Measurements from ENCODE around the gene CD72. TPM values are rescaled to one million over a fixed set of nuclear protein-coding genes. Genes with fewer than 3 reads are reported as not detected.
A peak's percentile ranks its signal among the peaks of the same experiment; 100 is the strongest.
"Not testable (repeated sequence)": the region's sequence is repeated elsewhere in the genome, so short reads cannot be mapped to it uniquely, and the experiment has no call there.

Gene CD72
- polyA plus RNA-seq, 3 donors = 1.6 to 6.8 (median 1.8) TPM

GRCh38 chr9:35639631-35640030, 21.4 kb upstream of the CD72 start:
- Mint-ChIP-seq H3K4me3 (peak overlapping the region in 1 of 2 donors; percentile 64), H3K36me3 (peaks cover 12% of the 10 kb centered on the region in 2 donors), H3K27ac (peak overlapping the region; percentile 15 to 82 (median 78)), H3K9me3 (peaks cover 0 to 6% (median 3%) of the 10 kb centered on the region in 7 donors), H3K4me1 (peaks cover 94% of the 10 kb centered on the region), H3K27me3 (ENCODE audit: low read depth in 3 of 3) (peaks cover 0 to 3% (median 2%) of the 10 kb centered on the region in 3 donors)
- no CpG with 5 or more reads among the region's 1 CpG for WGBS (ENCODE audit: insufficient coverage)
- peak in 1 of 3 donors; percentile 24 for DNase-seq
- Histone ChIP-seq H3K4me3 (replicated peaks in 1 of 3; ENCODE audit: low read depth in 2 of 3, low read length in 3 of 3) (peak overlapping the region in 1 of 3 experiments; percentile 42), H3K27me3 (ENCODE audit: control insufficient read depth in 2 of 2, insufficient read depth in 2 of 2, low read length in 2 of 2) (no peaks in the 10 kb centered on the region), H3K36me3 (replicated peaks in 1 of 2; ENCODE audit: control insufficient read depth in 1 of 2, insufficient read depth in 2 of 2, low read length in 2 of 2) (no peaks in the 10 kb centered on the region), H3K79me2 (ENCODE audit: insufficient read depth, low read length) (peaks cover 3% of the 10 kb centered on the region), H4K20me1 (ENCODE audit: insufficient read depth, low read length) (no peaks in the 10 kb centered on the region), H3K4me1 (ENCODE audit: control insufficient read depth in 1 of 2, insufficient read depth in 2 of 2, low read length in 2 of 2) (peaks cover 85 to 89% of the 10 kb centered on the region in 2 donors), H3K9me3 (replicated peaks in 1 of 2; ENCODE audit: control insufficient read depth in 1 of 2, insufficient read depth in 1 of 2, low read length in 2 of 2) (no peaks in the 10 kb centered on the region), H2AFZ (ENCODE audit: insufficient read depth, low read depth, low read length, poor library complexity, severe bottlenecking) (no peak overlapping the region), H3K27ac (ENCODE audit: low read depth in 1 of 2, low read length in 2 of 2) (peak overlapping the region in 1 of 2 donors; percentile 76), H3K9ac (ENCODE audit: insufficient read depth, low read length, poor library complexity, severe bottlenecking) (no peak overlapping the region), H3K4me2 (replicated peaks; ENCODE audit: extremely low read depth, low read length, poor library complexity, severe bottlenecking) (peak overlapping the region; percentile 19)
- intact Hi-C loops (cut with micrococcal nuclease) = loop anchor here in 1 of 2 donors (10.0 kb wide), 1 partner anchor 55 kb away; no protein-coding TSS in a partner anchor
- no peak for TF ChIP-seq CTCF (IDR thresholded peaks at IDR 0.05)

- H2AFZ ChIP-seq (ENCODE audit: insufficient read depth, low read depth, low read length, poor library complexity, severe bottlenecking); intact Hi-C loops (cut with micrococcal nuclease); H3K27me3 Mint-ChIP-seq (ENCODE audit: low read depth in 3 of 3); H3K9me3 ChIP-seq (replicated peaks in 1 of 2; ENCODE audit: control insufficient read depth in 1 of 2, insufficient read depth in 1 of 2, low read length in 2 of 2); H3K79me2 ChIP-seq (ENCODE audit: insufficient read depth, low read length); H3K4me3 Mint-ChIP-seq; H3K9me3 Mint-ChIP-seq; H3K36me3 ChIP-seq (replicated peaks in 1 of 2; ENCODE audit: control insufficient read depth in 1 of 2, insufficient read depth in 2 of 2, low read length in 2 of 2); H3K27me3 ChIP-seq (ENCODE audit: control insufficient read depth in 2 of 2, insufficient read depth in 2 of 2, low read length in 2 of 2); DNase-seq; H4K20me1 ChIP-seq (ENCODE audit: insufficient read depth, low read length); H3K9ac ChIP-seq (ENCODE audit: insufficient read depth, low read length, poor library complexity, severe bottlenecking): not testable (repeated sequence)
- Histone ChIP-seq H3K4me2 (replicated peaks; ENCODE audit: extremely low read depth, low read length, poor library complexity, severe bottlenecking) (peak overlapping the region; percentile 19), H3K4me1 (ENCODE audit: control insufficient read depth in 1 of 2, insufficient read depth in 2 of 2, low read length in 2 of 2) (peaks cover 85 to 89% of the 10 kb centered on the region in 2 donors), H3K4me3 (replicated peaks in 1 of 3; ENCODE audit: low read depth in 2 of 3, low read length in 3 of 3) (peak overlapping the region in 1 of 3 experiments; percentile 42), H3K27ac (ENCODE audit: low read depth in 1 of 2, low read length in 2 of 2) (peak overlapping the region in 1 of 2 donors; percentile 76)
- Mint-ChIP-seq H3K36me3 (peaks cover 12% of the 10 kb centered on the region in 2 donors), H3K27ac (peak overlapping the region in 6 of 7 donors; percentile 59 to 82 (median 79)), H3K4me1 (peaks cover 94% of the 10 kb centered on the region)
- no CpG with 5 or more reads among the region's 1 CpG for whole genome bisulfite sequencing (ENCODE audit: insufficient coverage)
Observed at GRCh38 chr9:35639225-35639624, 21.0 kb upstream of the CD72 start.

- H3K36me3 ChIP-seq (replicated peaks in 1 of 2; ENCODE audit: control insufficient read depth in 1 of 2, insufficient read depth in 2 of 2, low read length in 2 of 2); H3K4me2 ChIP-seq (replicated peaks; ENCODE audit: extremely low read depth, low read length, poor library complexity, severe bottlenecking); H2AFZ ChIP-seq (ENCODE audit: insufficient read depth, low read depth, low read length, poor library complexity, severe bottlenecking); H3K9me3 Mint-ChIP-seq; H3K27ac Mint-ChIP-seq; H3K9ac ChIP-seq (ENCODE audit: insufficient read depth, low read length, poor library complexity, severe bottlenecking); H3K4me3 ChIP-seq (replicated peaks in 1 of 3; ENCODE audit: low read depth in 2 of 3, low read length in 3 of 3); H3K27me3 Mint-ChIP-seq (ENCODE audit: low read depth in 3 of 3); DNase-seq; H3K4me3 Mint-ChIP-seq; H4K20me1 ChIP-seq (ENCODE audit: insufficient read depth, low read length); intact Hi-C loops (cut with micrococcal nuclease); H3K9me3 ChIP-seq (replicated peaks in 1 of 2; ENCODE audit: control insufficient read depth in 1 of 2, insufficient read depth in 1 of 2, low read length in 2 of 2); H3K27me3 ChIP-seq (ENCODE audit: control insufficient read depth in 2 of 2, insufficient read depth in 2 of 2, low read length in 2 of 2); H3K79me2 ChIP-seq (ENCODE audit: insufficient read depth, low read length): not testable (repeated sequence)
- peak overlapping the region; percentile 32 to 76 for H3K27ac ChIP-seq (ENCODE audit: low read depth in 1 of 2, low read length in 2 of 2)
- peaks cover 82 to 89% of the 10 kb centered on the region in 2 donors for H3K4me1 ChIP-seq (ENCODE audit: control insufficient read depth in 1 of 2, insufficient read depth in 2 of 2, low read length in 2 of 2)
- Mint-ChIP-seq H3K36me3 (peaks cover 12% of the 10 kb centered on the region in 2 donors), H3K4me1 (peaks cover 96% of the 10 kb centered on the region)
- 14% methylated on average over 2 of the region's 8 CpGs for WGBS (ENCODE audit: insufficient coverage)
Observed at GRCh38 chr9:35638751-35639150, 20.5 kb upstream of the CD72 start.

- H3K4me3 ChIP-seq (replicated peaks in 1 of 3; ENCODE audit: low read depth in 2 of 3, low read length in 3 of 3); H3K79me2 ChIP-seq (ENCODE audit: insufficient read depth, low read length); H3K9me3 ChIP-seq (replicated peaks in 1 of 2; ENCODE audit: control insufficient read depth in 1 of 2, insufficient read depth in 1 of 2, low read length in 2 of 2); intact Hi-C loops (cut with micrococcal nuclease); H3K36me3 ChIP-seq (replicated peaks in 1 of 2; ENCODE audit: control insufficient read depth in 1 of 2, insufficient read depth in 2 of 2, low read length in 2 of 2); H3K4me2 ChIP-seq (replicated peaks; ENCODE audit: extremely low read depth, low read length, poor library complexity, severe bottlenecking); H4K20me1 ChIP-seq (ENCODE audit: insufficient read depth, low read length); H3K36me3 Mint-ChIP-seq; H3K27me3 Mint-ChIP-seq (ENCODE audit: low read depth in 3 of 3); H3K27me3 ChIP-seq (ENCODE audit: control insufficient read depth in 2 of 2, insufficient read depth in 2 of 2, low read length in 2 of 2); H3K9ac ChIP-seq (ENCODE audit: insufficient read depth, low read length, poor library complexity, severe bottlenecking); H2AFZ ChIP-seq (ENCODE audit: insufficient read depth, low read depth, low read length, poor library complexity, severe bottlenecking); H3K9me3 Mint-ChIP-seq; H3K4me3 Mint-ChIP-seq; DNase-seq: not testable (repeated sequence)
- peaks cover 85 to 89% of the 10 kb centered on the region in 2 donors for H3K4me1 ChIP-seq (ENCODE audit: control insufficient read depth in 1 of 2, insufficient read depth in 2 of 2, low read length in 2 of 2)
- 95% methylated on average over 8 of the region's 9 CpGs for WGBS (ENCODE audit: insufficient coverage)
- peak overlapping the region in 1 of 2 donors; percentile 25 for H3K27ac ChIP-seq (ENCODE audit: low read depth in 1 of 2, low read length in 2 of 2)
- Mint-ChIP-seq H3K27ac (peak overlapping the region; percentile 35 to 92 (median 81)), H3K4me1 (peaks cover 88% of the 10 kb centered on the region)
Observed at GRCh38 chr9:35637427-35637955, 19.3 kb upstream of the CD72 start.
